ENCODE measurements around the gene C5AR2. TPM values are rescaled to one million over a fixed set of nuclear protein-coding genes. Genes with fewer than 3 reads are reported as not detected.

Gene C5AR2
- total RNA-seq, 1 donor from 2014 or later, result 6.4 TPM

GRCh38 chr19:47370045-47370611 is 38.2 kb downstream of the C5AR2 start:
- TF ChIP-seq, protein P1, sequence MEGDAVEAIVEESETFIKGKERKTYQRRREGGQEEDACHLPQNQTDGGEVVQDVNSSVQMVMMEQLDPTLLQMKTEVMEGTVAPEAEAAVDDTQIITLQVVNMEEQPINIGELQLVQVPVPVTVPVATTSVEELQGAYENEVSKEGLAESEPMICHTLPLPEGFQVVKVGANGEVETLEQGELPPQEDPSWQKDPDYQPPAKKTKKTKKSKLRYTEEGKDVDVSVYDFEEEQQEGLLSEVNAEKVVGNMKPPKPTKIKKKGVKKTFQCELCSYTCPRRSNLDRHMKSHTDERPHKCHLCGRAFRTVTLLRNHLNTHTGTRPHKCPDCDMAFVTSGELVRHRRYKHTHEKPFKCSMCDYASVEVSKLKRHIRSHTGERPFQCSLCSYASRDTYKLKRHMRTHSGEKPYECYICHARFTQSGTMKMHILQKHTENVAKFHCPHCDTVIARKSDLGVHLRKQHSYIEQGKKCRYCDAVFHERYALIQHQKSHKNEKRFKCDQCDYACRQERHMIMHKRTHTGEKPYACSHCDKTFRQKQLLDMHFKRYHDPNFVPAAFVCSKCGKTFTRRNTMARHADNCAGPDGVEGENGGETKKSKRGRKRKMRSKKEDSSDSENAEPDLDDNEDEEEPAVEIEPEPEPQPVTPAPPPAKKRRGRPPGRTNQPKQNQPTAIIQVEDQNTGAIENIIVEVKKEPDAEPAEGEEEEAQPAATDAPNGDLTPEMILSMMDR (IDR thresholded peaks at IDR 0.05), result no peak
- H3K9me3 ChIP-seq, result no peaks in the 10 kb centered on the region
- H3K27me3 ChIP-seq (ENCODE audit: low read depth), result no peaks in the 10 kb centered on the region
- peak; percentile 74 for DNase-seq
- H3K27ac ChIP-seq, result peak overlapping the region; percentile 11
- intact Hi-C loops (cut with DNase I), result no loop called here
- no peaks in the 10 kb centered on the region for H3K4me1 ChIP-seq
- peak; percentile 63 to 80 for ATAC-seq
- H3K36me3 ChIP-seq, result peaks cover 84% of the 10 kb centered on the region
- no peak overlapping the region for H3K4me3 ChIP-seq

- Histone ChIP-seq H3K27ac (peak overlapping the region; percentile 11), H3K36me3 (peaks cover 84% of the 10 kb centered on the region), H3K27me3 (ENCODE audit: low read depth) (no peaks in the 10 kb centered on the region), H3K9me3 (no peaks in the 10 kb centered on the region), H3K4me1 (no peaks in the 10 kb centered on the region), H3K4me3 (no peak overlapping the region)
- DNase-seq (no peak), ATAC-seq (no peak)
- TF ChIP-seq, protein P1 (IDR thresholded peaks at IDR 0.05), result no peak
- intact Hi-C loops (cut with DNase I), result no loop called here
Observed at GRCh38 chr19:47371261-47371660, 39.3 kb downstream of the C5AR2 start.

DNA sequence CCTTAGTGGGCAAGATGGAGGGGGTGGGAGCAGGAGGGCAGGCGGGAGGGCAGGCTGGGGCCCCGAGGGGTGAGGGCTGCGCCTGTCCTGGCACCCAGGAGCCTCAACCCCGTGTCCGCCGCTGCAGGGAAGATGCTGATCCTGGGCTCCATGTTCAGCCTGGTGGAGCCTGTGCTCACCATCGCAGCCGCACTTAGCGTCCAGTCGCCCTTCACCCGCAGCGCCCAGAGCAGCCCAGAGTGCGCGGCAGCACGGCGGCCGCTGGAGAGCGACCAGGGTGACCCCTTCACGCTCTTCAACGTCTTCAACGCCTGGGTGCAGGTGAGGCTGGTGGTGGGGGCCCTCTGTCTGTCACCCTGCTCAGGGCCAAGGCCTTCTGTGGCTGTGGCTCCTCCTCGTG is 40.6 kb downstream of the C5AR2 start:
- DNase-seq (no peak), ATAC-seq (no peak)
- TF ChIP-seq, protein P1 (IDR thresholded peaks at IDR 0.05), result no peak
- Histone ChIP-seq H3K27ac (no peak overlapping the region), H3K9me3 (no peaks in the 10 kb centered on the region), H3K4me3 (no peak overlapping the region), H3K36me3 (peaks cover 86% of the 10 kb centered on the region), H3K27me3 (ENCODE audit: low read depth) (no peaks in the 10 kb centered on the region), H3K4me1 (no peaks in the 10 kb centered on the region)
- intact Hi-C loops (cut with DNase I), result no loop called here

GRCh38 chr19:47373246-47374240 is 41.6 kb downstream of the C5AR2 start:
- no peak overlapping the region for H3K4me3 ChIP-seq
- TF ChIP-seq, protein P1 (IDR thresholded peaks at IDR 0.05), result no peak

GRCh38 chr19:47374876-47375693 is 43.1 kb downstream of the C5AR2 start:
- Histone ChIP-seq H3K4me3 (no peak overlapping the region), H3K36me3 (peaks cover 89% of the 10 kb centered on the region), H3K9me3 (no peaks in the 10 kb centered on the region), H3K27ac (no peak overlapping the region), H3K27me3 (ENCODE audit: low read depth) (no peaks in the 10 kb centered on the region), H3K4me1 (no peaks in the 10 kb centered on the region)
- ATAC-seq (no peak), DNase-seq (no peak)
- intact Hi-C loops (cut with DNase I), result no loop called here
- TF ChIP-seq, protein P1 (IDR thresholded peaks at IDR 0.05), result no peak

More at GRCh38 chr19:47373246-47374240, 41.6 kb downstream of the C5AR2 start:
- no peaks in the 10 kb centered on the region for H3K9me3 ChIP-seq
- DNase-seq, result no peak
- intact Hi-C loops (cut with DNase I), result no loop called here
- ATAC-seq, result no peak
- peaks cover 92% of the 10 kb centered on the region for H3K36me3 ChIP-seq
- no peaks in the 10 kb centered on the region for H3K4me1 ChIP-seq
- H3K27me3 ChIP-seq (ENCODE audit: low read depth), result no peaks in the 10 kb centered on the region
- H3K27ac ChIP-seq, result no peak overlapping the region

Data from lower lobe of right lung (tissue), 2 donors.